ENCODE results near the gene TMED10.

DNA sequence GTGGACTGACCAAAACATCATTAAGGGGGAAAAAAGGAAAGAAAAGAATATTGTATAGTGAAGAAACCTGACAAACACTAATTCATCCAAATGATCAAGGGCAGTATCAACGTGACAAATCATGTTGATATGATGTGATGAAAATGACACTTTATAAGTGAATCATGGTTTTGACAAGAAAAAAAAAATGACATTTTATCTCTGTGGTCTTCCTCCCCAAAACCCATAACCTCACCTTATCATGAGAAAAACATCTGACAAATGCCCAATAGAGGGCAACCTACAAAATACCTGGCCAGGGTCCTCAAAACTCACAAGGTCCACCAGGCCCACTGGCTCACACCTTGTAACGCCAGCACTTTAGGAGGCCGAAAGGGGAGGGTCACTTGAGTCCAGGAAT, 13.8 kb downstream of the TMED10 start:
- TF ChIP-seq CTCF (IDR thresholded peaks at IDR 0.05) (no peak), POLR2A (IDR thresholded peaks at IDR 0.05) (no peak)
